ENCODE measurements around the gene PROK2.

PROK2 gene

DNA sequence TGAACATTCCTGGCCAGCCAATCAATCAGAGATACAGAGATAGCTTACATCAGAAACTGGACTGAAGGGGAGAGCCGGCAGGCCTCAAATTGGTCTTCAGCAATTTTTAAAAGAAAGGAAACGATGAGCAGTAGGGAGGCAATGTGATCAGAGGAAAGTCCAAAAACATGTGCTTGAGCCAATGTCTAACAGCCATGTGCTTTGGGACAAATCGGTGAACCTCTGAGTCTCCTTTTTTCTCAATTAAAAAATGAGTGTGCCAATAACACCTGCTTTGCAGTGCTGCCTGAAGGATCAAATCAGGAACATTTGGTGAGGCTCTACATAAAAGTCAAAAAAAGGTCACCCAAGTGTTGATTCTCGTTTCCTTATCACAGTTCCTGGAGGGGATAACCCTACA is 52.3 kb downstream of the PROK2 start:
- no peak for DNase-seq

DNA sequence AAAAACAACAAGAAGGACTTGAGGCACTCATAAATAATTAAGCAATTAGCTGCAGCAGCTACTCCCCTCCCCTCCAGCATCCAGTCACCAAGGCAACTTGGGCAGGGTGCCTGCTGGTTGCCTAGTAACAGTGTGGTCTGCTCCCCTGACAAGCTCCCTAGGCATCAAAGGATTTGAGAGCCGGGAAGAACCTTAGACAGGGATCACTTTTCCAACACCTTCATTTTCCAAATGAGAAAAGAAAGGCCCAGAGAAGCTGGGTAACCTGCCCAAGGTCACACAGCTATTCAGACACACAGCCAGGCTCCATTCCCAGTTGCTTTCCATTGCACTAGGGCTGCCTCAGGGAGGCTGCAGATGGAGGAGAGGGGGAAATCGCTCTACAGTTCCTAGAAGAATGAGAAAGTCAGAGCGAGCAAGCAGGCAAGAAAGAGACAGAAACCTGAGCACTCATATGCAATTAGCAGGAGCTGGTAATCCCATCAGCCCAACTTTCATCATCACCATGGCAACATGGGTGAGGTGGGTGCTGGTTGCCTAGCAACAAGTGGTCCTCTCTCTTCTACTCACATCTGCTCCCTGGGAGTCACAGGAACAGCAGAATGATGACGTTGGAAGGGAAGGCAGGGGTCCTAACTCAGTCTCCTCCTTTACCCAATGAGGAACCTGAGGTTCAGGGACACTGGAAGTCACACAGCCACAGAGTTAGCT is 56.2 kb downstream of the PROK2 start:
- peak; percentile 67 for DNase-seq

DNA sequence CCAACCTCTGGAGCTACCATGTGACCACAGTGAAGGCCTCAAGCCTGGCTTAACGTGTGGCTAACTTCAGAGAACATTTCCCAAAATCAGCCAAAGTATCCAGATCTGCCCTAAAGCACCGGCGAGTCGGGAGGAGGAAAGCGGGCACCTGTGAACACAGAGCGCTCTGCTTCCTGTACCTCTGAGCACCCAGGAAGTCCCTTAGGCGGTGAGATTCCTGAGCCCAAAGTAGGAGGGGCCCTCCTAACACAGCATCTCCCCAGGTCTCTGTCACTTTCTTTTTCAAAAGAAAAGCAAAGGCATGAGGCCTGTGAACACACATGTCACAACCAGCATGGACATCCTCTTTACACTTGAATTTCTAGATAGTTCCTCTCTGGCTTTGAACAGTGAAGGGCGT is 58.8 kb downstream of the PROK2 start:
- DNase-seq: no peak

DNA sequence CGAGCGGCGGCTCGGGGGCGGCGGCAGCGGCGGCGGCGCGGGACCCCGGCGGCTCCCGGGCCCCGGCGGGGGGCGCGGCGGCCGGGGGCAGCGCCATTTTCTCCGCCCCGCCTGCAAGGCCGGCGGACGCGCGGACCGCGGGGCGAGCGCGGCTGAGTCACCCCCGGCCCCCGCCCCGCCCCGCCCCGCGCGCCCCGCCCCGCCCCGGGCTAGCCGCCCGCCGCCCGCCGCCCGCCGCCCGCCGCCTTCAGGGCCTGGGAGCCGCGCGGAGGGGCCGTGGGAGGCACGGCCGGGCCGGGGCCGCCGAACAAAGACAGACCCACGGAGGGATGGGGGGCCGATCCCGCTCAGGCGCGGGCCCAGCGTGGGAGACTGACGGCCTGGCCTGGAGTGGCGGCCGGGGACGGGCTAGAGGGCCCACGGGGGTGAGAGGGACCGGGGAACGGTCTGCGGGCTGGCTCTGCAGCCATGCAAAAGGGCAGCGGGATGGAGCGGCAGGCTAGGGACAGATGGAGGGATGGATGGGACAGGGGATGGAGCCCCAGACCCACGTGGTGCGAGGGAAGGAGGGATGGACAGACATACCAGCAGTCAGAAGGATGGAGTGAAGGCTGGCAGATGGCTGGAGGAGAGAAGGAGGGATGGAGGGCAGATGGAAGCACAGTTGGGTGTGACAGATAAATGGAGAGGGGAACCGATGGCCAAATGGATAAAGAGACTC is 59.5 kb downstream of the PROK2 start, which contains the start of gene EIF4E3:
TSS of gene EIF4E3 (minus strand) at position 132 of the 721 bp plus-strand sequence. CDS start at position 97, 35 bp downstream.
- DNase-seq: peak; percentile 6

DNA sequence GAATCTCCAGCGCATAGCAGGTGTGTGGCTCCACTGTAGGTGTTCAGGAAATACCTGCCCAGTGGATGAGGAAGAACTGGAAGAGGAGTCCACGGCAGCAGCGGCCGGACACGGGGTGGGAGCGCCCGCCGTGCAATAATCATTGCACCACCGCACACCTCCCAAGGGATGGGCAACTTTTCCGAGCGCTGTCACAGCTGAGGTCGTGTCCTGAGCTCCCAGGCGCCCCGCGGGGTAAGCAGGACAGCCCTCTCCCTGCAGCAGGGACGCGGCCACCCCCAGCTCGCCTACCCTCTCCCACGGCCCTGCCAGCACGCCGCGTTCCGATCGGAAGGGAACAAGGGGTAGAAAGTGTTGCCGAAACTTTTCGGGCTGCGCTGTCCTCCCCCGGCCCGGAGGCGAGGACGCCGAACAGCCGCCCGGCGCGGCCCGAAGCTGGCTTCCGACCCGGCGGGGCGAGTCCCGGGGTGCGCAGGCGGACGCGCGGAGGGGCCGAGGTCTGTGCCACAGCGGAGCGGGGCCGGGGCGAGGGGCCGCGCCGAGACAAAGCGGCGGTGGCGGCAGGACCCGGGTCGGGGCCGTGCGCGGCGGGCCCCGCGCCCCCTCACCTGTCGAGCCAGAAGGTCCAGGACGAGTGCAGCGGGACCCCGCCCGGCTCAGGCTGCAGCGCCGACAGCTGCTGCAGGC is 60.2 kb downstream of the PROK2 start:
- no peak for DNase-seq

DNA sequence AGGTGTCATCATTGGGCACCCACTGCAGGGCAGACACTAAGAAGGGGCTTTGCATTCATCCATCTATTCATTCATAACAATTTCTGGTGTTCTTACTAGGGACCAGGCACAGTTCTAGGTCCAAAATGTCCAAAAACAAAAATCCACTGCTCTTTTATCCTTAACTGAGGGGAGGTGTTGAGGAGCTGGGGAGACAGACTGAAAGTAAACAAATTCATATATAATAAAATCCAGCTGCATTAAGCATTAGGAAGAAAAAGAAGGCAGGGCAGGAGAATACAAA is 60.8 kb downstream of the PROK2 start:
- DNase-seq: no peak

DNA sequence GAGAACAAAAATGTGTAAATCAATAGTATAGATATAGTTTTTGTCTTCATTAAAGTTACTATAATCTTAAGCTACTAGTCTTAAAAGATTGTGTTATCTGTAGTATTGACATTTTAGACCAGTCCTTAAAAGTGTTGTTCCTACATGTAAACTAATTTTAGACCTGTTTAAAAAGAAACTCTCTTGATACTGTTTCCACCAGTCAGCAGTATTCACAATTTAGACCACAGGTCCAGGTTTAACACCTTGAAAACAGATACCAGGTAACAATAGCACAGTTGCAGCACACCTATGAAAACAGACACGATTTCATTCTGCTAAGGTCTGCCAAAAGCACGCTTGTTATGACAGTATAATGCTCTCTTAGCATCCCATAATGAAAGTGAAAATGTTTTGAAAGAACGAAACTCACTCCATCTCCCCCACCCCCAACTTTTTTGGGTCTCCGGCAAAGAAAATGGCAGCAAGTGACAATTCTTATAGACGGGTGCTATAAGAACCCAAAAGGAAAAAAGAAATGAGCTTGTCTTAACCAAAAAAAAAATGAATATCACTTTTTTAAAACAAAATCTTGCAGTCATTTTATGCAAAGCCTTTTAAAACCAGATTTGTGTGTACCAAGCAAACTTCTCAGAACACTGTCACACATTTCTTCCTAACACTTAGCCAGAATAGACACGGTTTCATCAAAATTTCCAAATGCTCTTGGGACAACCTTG is 61.3 kb downstream of the PROK2 start:
- DNase-seq: no peak

DNA sequence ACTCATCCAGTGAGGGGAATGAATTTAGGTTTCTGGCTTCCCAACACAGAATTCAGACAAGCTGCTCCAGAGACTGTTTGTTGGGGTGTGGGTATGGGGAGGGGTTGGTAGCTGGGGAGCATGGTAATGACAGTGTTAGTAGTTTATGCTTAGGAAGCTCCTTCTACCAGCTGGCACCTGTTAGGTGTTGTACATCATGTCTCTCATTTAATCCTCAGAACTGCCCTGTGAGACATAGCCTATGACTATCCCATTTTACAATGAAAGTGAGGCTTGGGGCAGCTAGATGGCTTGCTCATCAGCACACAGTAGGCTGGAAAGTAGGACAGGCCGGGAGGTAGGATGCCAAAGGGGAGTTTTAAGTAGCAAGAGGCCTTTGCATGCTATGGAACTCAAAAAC is 62.3 kb downstream of the PROK2 start:
- no peak for DNase-seq
